ENCODE results near the gene RPL28.
"Not testable (repeated sequence)": the region's sequence is repeated elsewhere in the genome, so short reads cannot be mapped to it uniquely, and the experiment has no call there.

Gene RPL28

DNA sequence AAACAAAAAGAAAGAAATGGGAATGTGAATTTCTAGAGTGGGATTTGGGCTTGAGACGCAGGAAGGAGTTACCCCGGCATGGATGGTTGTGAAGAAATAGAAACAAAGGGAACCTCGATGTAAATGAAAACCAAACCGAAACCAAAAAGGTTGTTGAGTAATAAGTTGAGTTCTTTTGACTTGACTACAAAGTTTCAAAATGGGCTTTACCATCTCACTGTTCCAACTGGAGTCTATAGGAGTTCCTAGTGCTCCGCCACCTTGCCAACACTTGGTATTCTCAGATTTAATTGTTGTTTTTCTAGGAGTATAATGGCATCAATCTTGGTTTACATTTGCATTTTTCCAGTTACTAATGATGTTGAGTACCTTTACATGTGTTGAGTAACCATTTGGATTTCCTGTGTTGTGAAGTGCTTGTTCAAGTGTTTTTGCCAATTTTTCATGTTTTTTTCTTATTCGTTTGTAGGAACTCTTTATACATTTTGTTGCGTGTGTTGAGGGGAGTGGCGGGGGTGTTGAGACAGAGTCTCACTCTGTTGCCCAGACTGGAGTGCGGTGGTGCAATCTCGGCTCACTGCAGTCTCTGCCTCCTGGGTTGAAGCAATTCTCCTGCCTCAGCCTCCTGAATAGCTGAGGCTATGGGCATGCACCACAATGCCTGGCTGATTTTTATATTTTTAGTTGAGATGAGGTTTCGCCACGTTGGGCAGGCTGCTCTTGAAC, 12.6 kb downstream of the RPL28 start:
- no peak for DNase-seq

DNA sequence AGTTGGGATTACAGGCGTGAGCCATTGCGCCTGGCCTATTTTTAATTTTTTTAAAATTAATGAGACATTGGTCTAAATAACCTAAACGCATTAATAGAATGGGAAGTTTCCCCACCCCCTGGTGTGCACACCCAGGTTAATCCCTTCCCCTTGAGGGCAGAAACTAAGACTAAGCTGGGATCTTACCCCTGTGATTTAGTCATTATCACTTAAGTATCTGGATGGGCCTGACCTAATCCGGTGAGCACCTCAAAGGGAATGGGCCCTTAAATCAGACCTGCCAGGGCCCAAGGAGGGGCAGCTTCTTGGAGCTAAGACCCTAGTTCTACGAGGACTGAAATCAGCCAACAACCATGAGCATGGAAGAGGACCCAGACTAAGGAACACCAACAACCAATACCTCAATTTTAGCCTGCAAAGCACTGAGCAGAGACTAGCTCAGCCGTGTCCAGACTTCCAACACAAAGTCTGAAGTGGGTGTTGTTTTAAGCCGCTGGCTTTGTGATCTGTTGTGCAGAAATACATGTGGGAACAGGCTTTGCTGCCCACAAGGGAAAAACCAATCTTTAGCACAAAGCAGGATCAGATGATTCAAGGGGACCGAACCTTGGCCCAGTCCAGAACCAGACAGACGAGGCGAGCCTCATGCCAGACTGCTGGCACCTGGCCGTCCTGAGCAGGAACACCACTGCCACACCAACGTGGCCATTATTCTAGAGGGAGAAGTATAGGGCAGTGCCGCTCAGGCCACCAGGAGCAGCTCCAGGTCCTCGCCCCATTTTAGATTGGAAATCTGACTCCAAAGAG, 14.8 kb downstream of the RPL28 start:
- no peak for DNase-seq

DNA sequence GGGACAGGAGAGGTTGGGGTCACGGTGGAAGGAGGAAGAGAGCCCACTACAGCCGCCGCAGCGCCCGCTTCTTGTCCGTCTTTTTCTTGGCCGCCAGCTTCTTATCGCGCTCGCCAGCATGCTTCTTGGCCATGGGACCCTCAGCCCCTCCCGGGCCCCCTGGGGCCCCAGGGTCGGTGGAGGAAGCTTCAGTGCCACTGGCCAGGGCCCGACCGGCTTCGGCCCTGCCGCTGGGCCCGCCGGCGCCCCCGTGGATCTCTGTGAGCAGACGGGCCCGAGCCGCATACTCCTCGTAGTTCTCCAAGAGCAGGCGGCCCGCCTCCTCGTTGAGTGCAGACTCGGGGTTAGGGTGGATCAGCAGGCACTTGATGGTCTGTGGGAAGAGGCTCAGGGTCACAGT, 15.7 kb downstream of the RPL28 start:
- not testable (repeated sequence) for DNase-seq

DNA sequence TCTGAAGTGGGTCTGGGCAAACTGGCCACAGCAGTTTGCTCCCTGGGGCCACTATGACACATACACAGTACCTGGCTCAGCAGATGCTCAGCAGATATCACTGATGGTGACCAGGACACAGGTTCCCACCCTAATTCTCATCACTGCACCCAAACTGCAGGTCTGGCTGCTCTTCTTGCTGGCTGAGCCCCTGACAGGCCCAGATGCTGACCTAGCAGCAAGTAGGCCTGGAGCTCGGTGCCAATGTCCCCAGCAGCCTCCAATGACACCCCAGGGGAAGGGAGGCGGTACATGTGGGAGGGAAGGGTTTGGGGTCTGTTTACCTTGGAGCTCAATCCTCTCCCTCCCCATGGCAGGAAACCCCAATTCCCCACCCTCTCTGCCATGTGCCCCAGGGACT, 16.8 kb downstream of the RPL28 start:
- DNase-seq: no peak

DNA sequence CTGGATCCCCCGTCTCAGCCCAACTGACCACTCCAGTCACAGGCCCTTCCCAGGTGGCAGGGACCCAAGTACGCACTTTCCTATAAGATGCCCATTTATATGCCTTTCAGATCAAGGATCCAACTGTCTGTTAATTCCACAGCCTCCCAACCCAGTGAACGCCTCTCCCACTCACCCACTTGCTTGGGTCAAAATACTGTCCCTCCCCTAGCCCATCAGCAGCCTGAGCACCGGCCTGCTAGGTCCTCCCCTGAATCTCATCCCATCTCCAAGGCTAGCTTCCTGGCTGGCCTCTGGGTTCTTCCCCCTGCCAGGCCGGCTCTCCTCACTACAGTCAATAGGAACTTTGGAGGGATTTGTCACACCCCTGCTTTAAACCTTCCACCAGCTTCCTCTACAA, 19.9 kb downstream of the RPL28 start:
- no peak for DNase-seq

DNA sequence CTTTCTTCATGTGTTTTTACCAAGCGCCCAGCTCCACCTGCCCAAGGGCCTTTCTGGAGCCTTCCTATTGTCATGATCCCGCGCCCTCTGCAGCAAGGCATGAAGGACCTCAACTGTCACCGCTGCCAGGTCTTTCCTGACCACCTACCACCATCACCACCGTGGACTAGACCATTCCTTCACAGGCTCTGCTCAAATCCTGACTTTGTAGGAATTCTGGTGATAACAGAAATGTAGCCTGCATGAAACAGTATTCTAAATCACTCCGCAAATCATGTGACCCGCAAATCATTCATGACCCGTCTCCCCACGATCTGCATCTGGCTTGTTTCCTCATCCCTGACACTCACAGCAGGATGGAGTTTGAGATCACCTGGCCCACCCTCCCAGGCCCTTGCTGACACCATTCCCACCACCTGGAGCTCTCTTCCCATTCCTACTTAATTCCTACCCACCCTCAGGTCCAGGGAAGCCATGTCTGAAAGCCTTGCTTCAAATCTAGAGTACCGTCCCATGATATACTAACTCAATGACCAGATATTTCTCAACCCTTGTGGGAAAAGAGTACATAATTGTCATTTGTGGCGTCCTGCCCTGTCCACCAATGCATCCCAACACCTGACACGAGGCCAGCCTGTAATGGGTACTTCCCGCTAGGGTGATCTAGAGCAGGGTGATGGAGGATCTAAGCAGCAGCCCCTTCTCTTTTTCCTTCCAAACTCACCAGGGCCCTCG, 20.5 kb downstream of the RPL28 start:
- no peak for DNase-seq

DNA sequence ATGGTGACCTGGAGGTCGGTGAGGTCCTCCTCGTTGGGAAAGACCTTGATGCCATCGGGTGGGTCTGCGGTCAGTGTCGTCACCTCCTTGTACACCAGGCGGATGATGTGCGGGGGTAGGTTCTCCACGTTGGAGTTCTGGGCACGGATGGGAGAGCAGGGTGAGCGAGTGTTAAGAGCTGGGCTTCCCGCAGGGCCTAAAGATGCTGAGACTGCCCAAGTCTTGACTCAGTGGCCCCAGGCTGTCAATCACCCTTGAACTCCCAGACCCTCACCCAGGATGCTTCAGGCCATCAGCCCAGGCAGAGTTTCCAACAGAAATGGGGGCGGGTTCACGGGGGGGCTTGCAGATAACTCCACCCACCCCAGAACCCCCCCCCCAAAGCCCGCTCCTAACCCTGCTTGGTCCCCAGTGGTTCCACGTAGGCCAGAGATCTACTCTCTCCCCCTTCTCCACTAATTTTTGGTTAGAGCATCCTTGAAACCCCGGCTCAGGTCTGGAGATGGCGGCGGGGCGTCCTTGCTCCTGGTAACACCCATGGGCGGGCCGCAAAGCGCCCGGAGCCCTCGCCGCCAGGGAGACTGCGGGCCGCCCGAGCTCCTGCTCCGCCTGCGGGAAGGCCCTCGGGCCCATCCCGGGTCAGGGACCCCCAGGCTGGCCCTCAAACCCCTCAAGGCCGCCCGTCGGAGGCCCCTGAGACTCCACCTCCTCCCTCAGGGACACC, 21.3 kb downstream of the RPL28 start:
- DNase-seq: peak; percentile 32

DNA sequence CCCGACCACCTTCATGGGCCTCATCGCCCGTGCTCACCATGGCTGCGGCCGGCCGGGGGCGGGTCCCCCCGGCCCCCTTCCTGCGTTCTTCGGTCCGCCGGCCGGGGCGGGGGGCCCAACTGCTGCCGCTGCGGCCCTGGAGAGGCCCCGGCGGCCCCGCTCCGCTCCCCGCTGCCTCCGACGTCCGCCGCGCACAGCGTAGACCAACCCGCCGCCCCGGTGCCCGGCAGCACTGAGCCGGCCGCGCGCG, 21.7 kb downstream of the RPL28 start, which contains the start of gene UBE2S:
UBE2S (minus strand) TSS at position 239 of the 250 bp plus-strand sequence; CDS start at position 40, 199 bp downstream.
- DNase-seq: not testable (repeated sequence)

DNA sequence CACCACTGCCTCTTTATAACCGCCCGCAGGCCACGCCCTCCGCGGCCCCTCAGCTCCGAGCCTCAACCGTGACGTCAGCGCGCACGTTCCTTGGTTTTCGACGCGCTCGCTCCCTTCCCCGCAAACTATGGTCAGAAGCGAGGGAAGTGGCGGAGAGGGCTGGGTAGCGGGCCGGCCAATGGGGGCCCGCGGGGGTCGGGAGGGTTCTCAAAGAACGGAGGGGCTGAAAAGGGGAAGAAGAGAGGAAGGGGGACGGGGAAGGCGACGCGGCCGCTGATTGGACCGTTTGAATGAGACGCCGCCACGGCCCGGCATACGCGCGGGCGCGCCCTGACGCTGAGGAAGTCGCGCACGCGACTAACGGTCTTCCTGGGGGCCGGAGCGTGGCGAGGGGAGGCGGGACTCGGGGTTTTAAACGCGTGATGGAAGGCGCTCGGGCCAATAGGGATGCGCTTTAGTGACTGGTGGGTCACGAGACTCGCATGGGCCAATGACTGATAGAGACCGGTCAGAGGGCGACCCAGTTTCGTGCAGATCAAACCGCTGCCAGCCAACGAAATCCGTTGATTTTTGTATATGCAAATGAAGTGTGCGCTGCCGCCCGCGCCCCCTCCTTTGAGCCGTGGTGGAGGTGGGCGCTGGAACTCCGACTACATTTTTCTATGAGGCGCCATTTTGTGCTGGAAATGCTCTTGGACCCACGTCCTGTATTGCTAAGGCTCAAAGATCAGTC, 22.2 kb downstream of the RPL28 start:
- DNase-seq: peak; percentile 100

DNA sequence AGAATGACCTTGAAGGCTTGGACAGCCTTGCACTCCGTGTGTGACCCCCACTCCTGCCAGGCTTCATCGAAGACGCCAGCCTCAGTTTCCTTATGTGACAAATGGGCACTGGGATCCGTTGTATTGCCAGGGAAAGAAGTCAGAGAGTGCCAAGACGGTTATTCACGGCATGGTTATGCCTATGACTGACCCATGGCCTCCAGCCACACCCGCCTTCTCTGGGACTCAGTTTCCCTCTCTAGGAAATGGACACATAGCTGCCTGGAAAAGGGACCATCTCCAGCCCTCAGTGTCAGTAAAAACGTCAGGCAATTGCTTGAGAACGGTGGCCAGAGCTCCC, 22.8 kb downstream of the RPL28 start:
- no peak for DNase-seq

DNA sequence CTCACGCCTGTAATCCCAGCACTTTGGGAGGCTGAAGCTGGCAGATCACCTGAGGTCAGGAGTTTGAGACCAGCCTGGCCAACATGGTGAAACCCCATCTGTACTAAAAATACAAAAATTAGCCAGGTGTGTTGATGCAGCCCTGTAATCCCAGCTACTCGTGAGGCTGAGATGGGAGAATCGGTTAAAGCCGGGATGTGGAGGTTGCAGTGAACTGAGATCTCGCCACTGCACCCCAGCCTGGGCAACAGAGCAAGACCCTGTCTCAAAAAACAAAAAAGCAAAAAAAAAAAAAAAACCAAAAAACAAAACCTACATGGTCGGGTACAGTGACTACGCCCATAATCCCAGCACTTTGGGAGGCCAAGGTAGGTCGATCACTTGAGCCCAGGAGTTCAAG, 23.4 kb downstream of the RPL28 start:
- not testable (repeated sequence) for DNase-seq

DNA sequence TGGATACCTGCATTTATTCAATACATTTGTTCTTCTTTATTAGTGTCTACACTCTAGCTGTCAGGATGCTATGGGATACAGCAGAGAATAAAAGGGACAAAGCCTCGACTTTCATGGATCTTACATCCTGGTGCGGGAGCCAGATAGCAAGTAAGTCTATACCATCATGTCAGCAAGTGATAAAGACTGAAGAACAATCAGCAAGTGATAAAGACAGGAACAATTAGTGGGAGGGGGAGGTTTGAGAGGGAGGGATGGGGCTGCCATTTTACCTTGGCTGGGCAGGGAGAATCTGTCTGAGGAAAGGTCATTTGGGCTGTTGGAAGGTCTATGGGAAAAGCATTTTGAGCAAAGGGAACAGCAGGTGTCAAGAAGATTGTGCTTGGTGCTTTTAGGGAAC, 24.4 kb downstream of the RPL28 start:
- no peak for DNase-seq

DNA sequence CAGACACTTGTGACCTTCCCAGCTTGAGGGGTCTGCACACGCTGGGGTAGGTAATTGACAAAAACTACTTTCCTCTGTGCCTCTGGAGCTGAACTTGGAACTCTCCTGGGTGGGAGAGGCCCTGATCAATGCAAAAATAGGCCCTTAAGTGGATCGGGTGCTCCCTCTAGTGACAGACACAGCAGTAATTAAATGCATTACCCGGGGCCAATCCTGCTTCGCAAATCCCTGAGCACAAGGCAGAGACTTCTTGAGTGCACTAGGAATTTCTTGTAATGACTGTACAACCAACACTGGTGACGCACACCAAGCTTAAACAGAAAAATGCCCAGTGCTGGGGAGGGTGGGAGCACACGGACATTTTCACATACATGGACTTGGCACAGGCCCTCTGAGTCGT, 32.5 kb downstream of the RPL28 start:
- peak; percentile 93 for DNase-seq

DNA sequence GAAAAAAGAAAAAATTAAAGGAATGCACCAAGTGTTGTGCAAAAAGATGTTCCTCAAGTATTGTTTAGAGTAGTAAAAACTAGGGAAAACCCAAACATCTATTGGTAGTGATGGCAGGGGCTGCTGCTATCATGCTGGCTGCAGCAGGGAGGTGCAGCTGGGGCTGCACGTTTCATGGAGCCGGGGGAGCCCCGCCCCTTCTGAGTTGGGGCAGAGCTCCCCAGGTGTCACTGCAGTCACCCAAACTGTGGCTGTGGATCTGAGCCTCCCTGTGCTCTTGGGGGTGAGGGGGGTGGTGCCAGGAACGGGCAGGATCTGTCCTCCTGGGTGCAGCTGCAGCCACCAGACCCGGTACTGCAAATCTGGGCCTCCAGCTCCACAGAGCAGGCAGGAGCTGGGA, 33.4 kb downstream of the RPL28 start:
- no peak for DNase-seq

DNA sequence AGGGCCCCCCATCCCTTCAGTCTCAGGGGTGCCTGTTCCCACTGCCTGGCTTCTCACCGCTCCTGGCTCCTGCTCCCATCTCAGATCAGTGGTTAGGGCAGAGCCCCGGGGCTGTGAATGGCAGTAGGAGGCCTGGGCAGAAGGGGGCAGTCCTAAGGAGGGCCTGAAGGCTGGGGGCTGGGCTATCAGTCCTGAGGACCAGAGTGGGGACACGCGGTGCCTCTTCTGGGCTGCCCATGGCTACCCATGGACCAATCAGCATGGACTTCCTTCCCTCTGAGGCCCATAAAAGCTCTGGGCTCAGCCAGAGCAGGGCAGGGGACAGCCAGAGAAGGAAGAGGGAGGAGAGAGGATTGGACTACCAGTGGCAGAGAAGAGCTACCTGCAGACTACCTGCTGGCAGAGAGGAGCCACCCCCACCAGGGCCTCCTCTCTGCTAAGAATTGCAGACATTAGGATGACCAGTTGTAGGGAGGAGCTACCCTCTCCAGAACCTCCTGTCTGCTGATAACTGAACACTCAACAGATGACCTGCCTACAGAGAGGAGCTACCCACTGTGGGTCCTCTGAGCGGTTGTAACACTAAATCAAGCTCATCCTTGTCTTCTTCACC, 34.0 kb downstream of the RPL28 start:
- no peak for DNase-seq

DNA sequence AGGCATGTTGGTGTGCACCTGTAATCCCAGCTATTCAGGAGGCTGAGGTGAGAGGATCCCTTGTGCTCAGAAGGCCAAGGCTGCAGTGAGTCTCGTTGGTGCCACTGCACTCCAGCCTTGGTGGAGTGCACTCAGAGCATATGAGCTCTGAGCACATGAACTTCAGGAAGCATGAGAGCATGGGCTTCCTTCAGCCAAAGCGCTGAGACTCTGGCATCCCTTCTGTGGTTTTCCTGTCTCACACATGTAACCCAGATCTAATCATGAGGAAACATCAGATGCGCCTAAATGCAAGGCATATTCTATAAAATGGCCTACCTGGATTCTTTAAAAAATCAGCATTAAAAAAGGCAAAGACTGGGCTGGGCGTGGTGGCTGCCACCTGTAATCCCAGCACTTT, 35.5 kb downstream of the RPL28 start:
- DNase-seq: not testable (repeated sequence)

DNA sequence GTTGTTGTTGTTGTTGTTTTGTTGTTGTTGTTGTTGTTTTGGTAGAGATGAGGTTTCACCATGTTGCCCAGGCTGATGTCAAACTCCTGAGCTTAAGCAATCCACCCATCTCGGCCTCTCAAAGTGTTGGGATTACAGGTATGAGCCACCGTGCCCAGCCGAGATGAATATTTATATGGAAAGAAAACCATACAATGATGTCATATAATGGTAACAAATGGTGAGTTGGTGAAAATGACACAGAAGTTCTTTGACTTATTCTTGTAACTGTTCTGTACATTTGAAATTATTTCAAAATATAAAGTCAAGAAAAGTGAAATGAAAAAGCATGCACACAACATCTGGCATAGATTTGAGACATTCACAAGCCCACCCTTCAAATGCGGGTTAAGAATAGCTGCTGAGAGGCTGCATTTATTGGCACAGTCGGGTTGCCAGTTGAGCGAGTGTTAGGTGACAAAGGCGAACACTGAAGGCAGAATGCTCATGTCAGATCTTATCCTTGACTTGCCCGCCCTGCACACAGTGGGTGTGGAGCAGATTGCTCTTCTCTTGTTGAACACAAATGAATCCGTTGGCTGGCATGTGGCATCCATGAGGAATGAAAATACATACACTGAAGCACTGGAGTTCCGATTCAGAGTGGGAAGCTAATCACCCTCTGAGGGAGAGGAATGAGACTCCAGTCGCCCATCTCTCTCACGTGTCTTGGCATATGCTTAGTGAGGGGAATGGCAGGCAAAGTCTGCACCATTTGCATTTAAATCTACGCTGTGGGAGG, 37.7 kb downstream of the RPL28 start:
- DNase-seq: no peak

DNA sequence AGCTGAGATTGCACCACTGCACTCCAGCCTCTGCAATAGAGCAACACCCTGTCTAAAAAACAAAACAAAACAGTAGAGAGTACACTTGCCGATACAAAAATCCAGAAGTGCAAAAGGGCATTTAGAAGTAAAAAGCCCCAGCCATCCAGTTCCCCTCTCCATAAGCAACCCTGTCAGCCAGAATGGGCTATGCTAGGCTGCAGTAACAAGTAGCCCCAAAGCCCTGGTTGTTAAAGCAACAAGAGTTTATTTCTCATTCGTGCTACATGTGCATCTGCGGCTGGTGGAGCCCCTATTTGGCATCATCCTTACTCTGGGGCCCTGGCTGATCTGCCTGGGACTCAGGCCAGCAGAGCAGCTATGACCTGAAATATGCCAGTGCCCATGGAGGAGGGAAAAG, 38.8 kb downstream of the RPL28 start:
- no peak for DNase-seq

DNA sequence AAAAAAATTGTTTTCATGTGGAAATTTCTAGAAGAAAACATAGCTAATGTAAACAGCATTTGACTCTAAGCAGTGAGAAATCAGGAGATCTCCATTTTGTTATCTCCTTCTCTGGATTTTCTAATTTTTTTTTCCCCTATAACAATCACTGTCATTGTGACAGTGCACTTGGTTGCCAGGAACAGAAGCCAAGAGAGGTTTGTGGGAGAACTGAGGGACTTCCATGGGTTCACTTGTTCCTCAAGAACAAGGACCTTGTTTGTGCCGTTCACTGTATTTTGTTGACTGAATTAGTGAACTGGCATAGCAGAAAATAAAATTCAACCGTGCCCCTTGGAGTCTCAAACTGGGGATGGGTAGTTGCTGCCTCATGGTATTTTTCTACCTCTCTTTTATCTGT, 40.3 kb downstream of the RPL28 start:
- no peak for DNase-seq

DNA sequence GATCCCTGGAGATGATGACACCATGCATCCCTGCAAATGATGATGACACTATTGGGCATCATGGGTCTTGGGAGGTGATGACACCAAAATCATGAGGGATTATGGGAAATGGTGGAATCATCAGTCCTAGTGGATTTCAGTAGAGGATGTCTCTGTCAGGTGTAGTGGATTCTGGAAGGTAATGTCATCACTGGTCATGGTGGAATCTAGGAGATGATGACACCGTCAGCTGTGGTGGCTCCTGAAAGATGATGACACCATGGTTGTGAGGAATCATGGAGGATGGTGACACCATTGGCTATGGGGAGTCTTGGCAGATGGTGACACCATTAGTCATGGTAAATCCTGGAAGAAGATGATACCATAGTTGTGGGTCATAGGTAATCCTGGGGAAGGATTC, 45.5 kb downstream of the RPL28 start:
- no peak for DNase-seq

DNA sequence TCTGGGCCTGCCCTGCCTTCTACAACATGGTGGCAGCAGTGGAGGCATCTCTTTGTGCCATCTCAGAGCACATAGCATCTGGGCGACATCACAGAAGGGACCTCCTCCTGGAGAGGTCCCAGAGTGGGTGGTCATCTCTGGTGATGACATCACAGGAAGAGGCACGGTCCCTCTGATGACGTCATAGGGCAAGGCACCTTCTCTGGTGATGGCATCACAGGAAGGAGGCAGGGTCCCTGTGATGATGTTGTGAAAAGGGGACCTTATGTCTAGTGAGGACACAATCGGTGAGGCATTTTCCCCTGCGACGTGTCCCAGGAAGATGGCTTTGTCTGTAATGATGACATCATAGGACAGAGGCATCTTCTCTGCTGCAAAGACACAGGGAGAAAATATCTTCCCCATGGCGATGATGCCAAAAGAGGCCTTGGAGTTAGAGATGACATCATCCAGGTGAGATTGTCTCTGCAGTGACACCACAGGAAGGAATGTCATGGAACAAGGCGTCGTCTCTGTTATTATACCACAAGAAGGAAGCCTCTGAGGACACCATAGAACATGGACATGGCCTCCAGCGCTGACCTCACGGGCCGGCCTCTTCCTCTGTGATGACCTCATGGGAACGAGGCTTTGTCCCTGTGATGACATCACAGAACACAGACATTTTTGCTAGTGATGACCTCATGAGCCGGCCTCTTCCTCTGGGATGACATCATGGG, 46.7 kb downstream of the RPL28 start:
- DNase-seq: no peak
